ENCODE measurements around the gene SCMH1. TPM values are rescaled to one million over a fixed set of nuclear protein-coding genes. Genes with fewer than 3 reads are reported as not detected.

Gene SCMH1
- total and polyA plus RNA-seq, 2 donors = 14.8 to 17.8 TPM

DNA sequence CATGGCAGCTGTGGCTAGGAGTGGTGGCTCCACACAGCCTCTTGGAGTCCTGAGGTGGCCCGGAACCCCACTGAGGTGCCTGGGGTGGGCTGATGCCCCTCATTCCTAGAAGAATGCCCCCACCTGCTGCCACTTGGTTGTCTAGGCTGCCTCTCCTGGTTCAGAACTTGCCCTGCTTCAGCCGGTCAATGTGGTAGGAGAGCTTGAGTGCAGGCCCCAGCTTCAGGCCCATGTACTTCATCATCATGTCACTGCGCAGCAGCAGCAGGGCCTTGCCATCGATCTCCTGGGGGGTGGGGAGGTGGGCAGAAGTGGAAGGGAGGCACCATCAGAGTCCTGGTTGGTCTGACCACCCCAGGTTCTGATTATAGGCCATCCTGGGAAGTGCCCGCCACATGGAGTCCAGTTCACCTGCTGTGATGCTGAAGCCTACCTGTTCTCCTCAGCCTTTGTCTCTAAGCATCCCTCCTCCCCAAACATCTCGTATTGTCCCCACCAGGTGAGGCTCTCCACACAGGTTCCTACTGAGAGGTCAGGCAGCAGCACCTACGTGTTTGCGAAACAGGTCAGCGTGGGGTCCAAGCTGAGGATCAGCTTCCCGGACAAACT is 214.0 kb downstream of the SCMH1 start:
- H3K4me1 ChIP-seq (ENCODE audit: control insufficient read depth in 2 of 2, insufficient read depth in 2 of 2, low read length in 2 of 2) = no peaks in the 10 kb centered on the region
- whole genome bisulfite sequencing = 98% methylated on average over 10 of the region's 10 CpGs
- H3K36me3 ChIP-seq (ENCODE audit: control insufficient read depth in 2 of 2, insufficient read depth in 2 of 2, low read length in 1 of 2) = peaks cover 54 to 58% of the 10 kb centered on the region in 2 donors
- H3K27ac ChIP-seq (ENCODE audit: low read depth in 1 of 2, low read length in 1 of 2) = no peak overlapping the region
- H3K4me3 ChIP-seq (ENCODE audit: low read length in 2 of 2) = no peak overlapping the region
- DNase-seq (ENCODE audit: low read depth in 6 of 9, low spot score in 9 of 9) = no peak
- H3K9me3 ChIP-seq (ENCODE audit: control insufficient read depth in 2 of 2, insufficient read depth in 1 of 2, low read length in 1 of 2) = no peaks in the 10 kb centered on the region
- no peaks in the 10 kb centered on the region for H3K27me3 ChIP-seq (ENCODE audit: control insufficient read depth in 2 of 2, insufficient read depth in 1 of 2, low read length in 1 of 2)

DNA sequence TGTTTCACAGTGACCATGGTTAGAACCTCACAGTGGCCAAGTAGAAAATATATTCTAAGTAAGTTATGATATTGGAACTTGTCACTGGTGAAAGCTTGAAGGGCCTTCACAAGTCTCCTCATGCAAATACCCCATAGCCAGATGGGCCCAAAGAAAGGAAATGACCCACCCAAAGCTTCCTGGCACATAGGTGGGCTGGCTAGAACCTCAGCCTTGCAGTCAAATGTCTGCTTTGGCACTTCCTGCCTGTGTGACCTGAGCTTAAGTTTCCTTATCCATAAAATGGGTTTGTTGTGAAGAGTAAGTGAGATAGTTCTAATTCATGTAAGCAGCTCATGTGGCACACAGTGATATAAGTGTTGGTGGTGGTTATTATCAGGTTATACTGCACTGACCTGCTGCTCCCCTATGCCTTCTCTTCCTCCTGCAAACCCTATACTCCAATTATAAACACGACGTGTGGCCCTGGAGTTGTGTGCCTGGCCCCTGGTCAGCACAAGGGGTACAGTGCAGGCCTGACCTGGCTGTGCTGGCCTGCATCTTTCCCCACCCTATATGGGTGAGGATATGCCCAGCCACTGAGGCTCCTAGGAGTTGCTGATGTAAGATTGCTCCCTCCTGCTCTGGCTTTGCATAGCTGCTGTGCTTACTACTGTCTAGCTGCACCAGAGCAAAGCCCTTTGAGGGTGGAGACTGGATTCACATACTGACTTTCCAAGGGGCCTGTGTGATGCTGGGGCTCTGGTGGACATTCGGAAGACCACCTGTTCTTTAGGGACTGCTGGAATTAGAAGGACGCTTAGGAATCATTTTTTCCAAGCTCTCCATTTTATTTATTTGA is 215.9 kb downstream of the SCMH1 start:
- no peaks in the 10 kb centered on the region for H3K27me3 ChIP-seq (ENCODE audit: control insufficient read depth in 2 of 2, insufficient read depth in 1 of 2, low read length in 1 of 2)
- peaks cover 7 to 9% of the 10 kb centered on the region in 2 donors for H3K4me1 ChIP-seq (ENCODE audit: control insufficient read depth in 2 of 2, insufficient read depth in 2 of 2, low read length in 2 of 2)
- H3K4me3 ChIP-seq (ENCODE audit: low read length in 2 of 2) = no peak overlapping the region
- H3K27ac ChIP-seq (ENCODE audit: low read depth in 1 of 2, low read length in 1 of 2) = no peak overlapping the region
- DNase-seq (ENCODE audit: low read depth in 6 of 9, low spot score in 9 of 9) = no peak
- H3K9me3 ChIP-seq (ENCODE audit: control insufficient read depth in 2 of 2, insufficient read depth in 1 of 2, low read length in 1 of 2) = no peaks in the 10 kb centered on the region
- H3K36me3 ChIP-seq (ENCODE audit: control insufficient read depth in 2 of 2, insufficient read depth in 2 of 2, low read length in 1 of 2) = peaks cover 44 to 50% of the 10 kb centered on the region in 2 donors
- WGBS = 98% methylated on average over 4 of the region's 4 CpGs

- Histone ChIP-seq H3K4me1 (ENCODE audit: control insufficient read depth in 2 of 2, insufficient read depth in 2 of 2, low read length in 2 of 2) (peaks cover 7 to 11% of the 10 kb centered on the region in 2 donors), H3K27ac (ENCODE audit: low read depth in 1 of 2, low read length in 1 of 2) (no peak overlapping the region), H3K27me3 (ENCODE audit: control insufficient read depth in 2 of 2, insufficient read depth in 1 of 2, low read length in 1 of 2) (no peaks in the 10 kb centered on the region), H3K9me3 (ENCODE audit: control insufficient read depth in 2 of 2, insufficient read depth in 1 of 2, low read length in 1 of 2) (no peaks in the 10 kb centered on the region), H3K36me3 (ENCODE audit: control insufficient read depth in 2 of 2, insufficient read depth in 2 of 2, low read length in 1 of 2) (peaks cover 37 to 50% of the 10 kb centered on the region in 2 donors), H3K4me3 (ENCODE audit: low read length in 2 of 2) (no peak overlapping the region)
- DNase-seq (ENCODE audit: low read depth in 6 of 9, low spot score in 9 of 9) = no peak
- 97% methylated on average over 2 of the region's 2 CpGs for WGBS
These were observed 217.2 kb downstream of the SCMH1 start for GRCh38 chr1:41024953-41025352.

DNA sequence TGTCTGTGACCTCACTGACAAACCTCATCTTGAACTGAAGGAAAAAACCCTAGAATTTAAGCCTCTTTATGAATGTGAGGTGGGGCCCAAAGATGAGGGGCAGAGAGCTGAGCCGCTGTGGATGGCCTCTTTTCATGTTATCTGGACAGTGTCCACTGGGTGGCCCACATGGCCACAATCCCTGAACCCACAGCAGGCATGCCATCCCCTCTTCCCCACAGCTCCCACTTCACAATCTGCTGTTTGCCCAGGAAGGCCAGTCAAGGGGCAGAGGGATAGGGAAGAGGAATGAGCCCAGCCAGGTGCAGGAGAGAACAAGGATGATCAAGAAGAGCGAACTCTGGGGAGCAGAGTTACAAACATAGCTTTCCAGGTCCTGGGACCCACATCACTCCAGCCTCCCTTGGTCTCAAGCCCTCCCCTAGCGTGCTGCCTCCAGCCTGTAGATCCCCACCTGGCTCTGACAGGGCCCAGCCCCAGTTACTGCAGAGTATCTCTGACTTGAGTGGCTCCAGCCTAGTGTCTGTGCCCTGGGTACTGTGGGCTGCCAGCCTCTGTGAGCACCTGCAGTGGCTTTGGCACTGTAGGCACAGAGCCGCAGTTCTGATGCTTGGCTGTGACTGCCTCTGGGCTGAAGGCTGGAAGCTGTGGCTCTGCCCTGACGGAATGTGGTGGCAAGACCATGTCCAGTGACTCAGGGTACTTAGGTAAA is 218.7 kb downstream of the SCMH1 start:
- no peak overlapping the region for H3K4me3 ChIP-seq (ENCODE audit: low read length in 2 of 2)
- H3K27me3 ChIP-seq (ENCODE audit: control insufficient read depth in 2 of 2, insufficient read depth in 1 of 2, low read length in 1 of 2) = no peaks in the 10 kb centered on the region
- H3K4me1 ChIP-seq (ENCODE audit: control insufficient read depth in 2 of 2, insufficient read depth in 2 of 2, low read length in 2 of 2) = peaks cover 7 to 11% of the 10 kb centered on the region in 2 donors
- DNase-seq (ENCODE audit: low read depth in 6 of 9, low spot score in 9 of 9) = no peak
- H3K27ac ChIP-seq (ENCODE audit: low read depth in 1 of 2, low read length in 1 of 2) = no peak overlapping the region
- no peaks in the 10 kb centered on the region for H3K9me3 ChIP-seq (ENCODE audit: control insufficient read depth in 2 of 2, insufficient read depth in 1 of 2, low read length in 1 of 2)
- 95% methylated on average over 5 of the region's 5 CpGs for WGBS
- H3K36me3 ChIP-seq (ENCODE audit: control insufficient read depth in 2 of 2, insufficient read depth in 2 of 2, low read length in 1 of 2) = peaks cover 33 to 44% of the 10 kb centered on the region in 2 donors

GRCh38 chr1:41022424-41022823 is 219.7 kb downstream of the SCMH1 start:
- no peak for DNase-seq (ENCODE audit: low read depth in 6 of 9, low spot score in 9 of 9)
- WGBS = 98% methylated on average over 10 of the region's 10 CpGs
- H3K27me3 ChIP-seq (ENCODE audit: control insufficient read depth in 2 of 2, insufficient read depth in 1 of 2, low read length in 1 of 2) = no peaks in the 10 kb centered on the region

DNA sequence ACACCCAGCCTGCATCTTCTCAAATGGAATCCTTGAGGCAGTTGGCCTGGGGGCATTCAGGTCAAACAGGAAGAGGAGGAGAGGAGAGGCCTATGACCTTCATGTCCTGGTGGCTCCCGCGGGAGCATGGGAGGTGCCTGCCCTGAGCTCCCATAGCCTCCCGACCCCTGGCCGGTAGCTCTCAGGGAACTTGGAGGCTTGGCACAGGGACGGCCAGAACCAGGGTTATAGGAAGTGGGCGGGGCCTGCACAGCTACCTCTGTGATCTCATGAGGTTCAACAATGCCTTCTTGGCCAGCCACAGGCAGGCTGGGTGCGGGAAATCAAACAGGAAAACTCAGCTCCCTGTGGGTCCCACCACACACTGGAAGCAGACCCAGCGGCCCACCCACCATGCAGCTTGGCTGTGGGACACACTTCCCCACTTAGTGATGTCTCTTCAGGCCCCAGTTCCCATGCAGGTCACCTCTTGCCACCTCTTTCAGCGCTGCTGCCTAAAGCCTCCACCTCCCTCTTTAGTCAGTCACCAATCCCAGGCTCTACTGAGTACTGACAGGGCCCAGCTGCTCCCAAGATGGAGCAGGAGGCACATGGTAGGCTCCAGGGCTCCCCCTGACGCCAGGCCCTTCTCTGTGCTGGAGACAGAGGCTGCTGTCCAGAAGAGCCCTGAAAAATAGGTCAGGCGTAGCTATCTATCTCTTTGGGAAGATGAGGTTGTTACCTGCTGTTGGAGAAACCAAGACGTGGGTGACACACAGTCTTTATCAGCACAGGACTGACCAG is 220.4 kb downstream of the SCMH1 start, which contains the start of gene SLFNL1:
TSS of gene SLFNL1 (minus strand) at position 200 of the 783 bp plus-strand sequence. CDS start 1,065 bp downstream, outside the sequence.
- no peak for DNase-seq (ENCODE audit: low read depth in 6 of 9, low spot score in 9 of 9)
- H3K4me3 ChIP-seq (ENCODE audit: low read length in 2 of 2) = no peak within 1 kb of the TSS
- no peaks in the 10 kb centered on the region for H3K9me3 ChIP-seq (ENCODE audit: control insufficient read depth in 2 of 2, insufficient read depth in 1 of 2, low read length in 1 of 2)
- no peak within 1 kb of the TSS for H3K27ac ChIP-seq (ENCODE audit: low read depth in 1 of 2, low read length in 1 of 2)
- 68% methylated on average over 12 of the region's 12 CpGs for WGBS
- no peaks in the 10 kb centered on the region for H3K27me3 ChIP-seq (ENCODE audit: control insufficient read depth in 2 of 2, insufficient read depth in 1 of 2, low read length in 1 of 2)
- peaks cover 33 to 43% of the 10 kb centered on the region in 2 donors for H3K36me3 ChIP-seq (ENCODE audit: control insufficient read depth in 2 of 2, insufficient read depth in 2 of 2, low read length in 1 of 2)
- H3K4me1 ChIP-seq (ENCODE audit: control insufficient read depth in 2 of 2, insufficient read depth in 2 of 2, low read length in 2 of 2) = peaks cover 7 to 11% of the 10 kb centered on the region in 2 donors

More at GRCh38 chr1:41022424-41022823, 219.7 kb downstream of the SCMH1 start:
- Histone ChIP-seq H3K27ac (ENCODE audit: low read depth in 1 of 2, low read length in 1 of 2) (no peak overlapping the region), H3K36me3 (ENCODE audit: control insufficient read depth in 2 of 2, insufficient read depth in 2 of 2, low read length in 1 of 2) (peaks cover 34 to 41% of the 10 kb centered on the region in 2 donors), H3K4me1 (ENCODE audit: control insufficient read depth in 2 of 2, insufficient read depth in 2 of 2, low read length in 2 of 2) (peaks cover 7 to 11% of the 10 kb centered on the region in 2 donors), H3K9me3 (ENCODE audit: control insufficient read depth in 2 of 2, insufficient read depth in 1 of 2, low read length in 1 of 2) (no peaks in the 10 kb centered on the region), H3K4me3 (ENCODE audit: low read length in 2 of 2) (no peak overlapping the region)

DNA sequence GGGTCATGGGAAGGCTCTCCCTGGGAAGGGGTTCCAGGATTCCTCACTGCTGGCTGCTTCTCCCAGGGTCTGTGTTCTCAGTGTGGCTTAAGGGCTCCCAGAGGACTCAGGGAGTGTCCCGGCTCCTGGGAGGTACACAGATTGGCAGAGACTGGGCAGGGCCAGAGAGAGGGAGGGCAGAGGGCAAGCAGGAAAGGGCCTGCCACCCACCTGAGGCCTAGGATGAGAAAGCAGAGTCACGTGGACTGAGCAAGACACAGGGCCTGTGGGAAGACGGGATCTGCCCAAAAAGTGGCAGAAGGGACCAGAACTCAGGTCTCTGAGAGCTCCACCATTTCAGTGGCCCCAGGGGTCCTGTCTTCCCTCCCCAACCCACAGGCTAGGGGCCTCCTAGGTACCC is 221.5 kb downstream of the SCMH1 start:
- H3K36me3 ChIP-seq (ENCODE audit: control insufficient read depth in 2 of 2, insufficient read depth in 2 of 2, low read length in 1 of 2) = peaks cover 33 to 41% of the 10 kb centered on the region in 2 donors
- no peak overlapping the region for H3K4me3 ChIP-seq (ENCODE audit: low read length in 2 of 2)
- WGBS = 77% methylated on average over 3 of the region's 3 CpGs
- no peaks in the 10 kb centered on the region for H3K9me3 ChIP-seq (ENCODE audit: control insufficient read depth in 2 of 2, insufficient read depth in 1 of 2, low read length in 1 of 2)
- no peaks in the 10 kb centered on the region for H3K27me3 ChIP-seq (ENCODE audit: control insufficient read depth in 2 of 2, insufficient read depth in 1 of 2, low read length in 1 of 2)
- DNase-seq (ENCODE audit: low read depth in 6 of 9, low spot score in 9 of 9) = no peak
- no peak overlapping the region for H3K27ac ChIP-seq (ENCODE audit: low read depth in 1 of 2, low read length in 1 of 2)
- peaks cover 9 to 15% of the 10 kb centered on the region in 2 donors for H3K4me1 ChIP-seq (ENCODE audit: control insufficient read depth in 2 of 2, insufficient read depth in 2 of 2, low read length in 2 of 2)

DNA sequence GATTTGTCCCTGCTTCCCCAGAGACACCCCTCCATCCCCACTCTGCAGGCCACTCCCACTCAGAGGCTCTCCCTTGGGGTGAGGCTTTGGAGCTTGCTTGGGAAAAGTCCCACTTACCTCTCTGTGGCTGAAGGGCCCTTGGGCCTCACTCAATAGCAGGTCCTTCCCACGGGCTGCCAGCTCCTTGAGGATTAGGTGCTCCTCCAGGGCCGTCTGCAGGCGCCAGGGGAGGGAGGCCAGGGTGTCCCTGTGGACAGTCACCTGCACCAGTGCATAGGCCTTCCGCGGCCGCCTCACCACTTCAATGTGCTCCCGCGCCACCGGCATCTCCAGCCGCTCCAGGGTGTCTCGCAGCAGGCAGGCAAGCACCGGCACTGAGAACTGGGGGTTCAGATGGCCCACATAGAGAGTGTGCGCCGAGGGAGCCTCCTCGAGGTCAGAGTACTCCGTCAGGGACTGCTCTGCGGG is 222.0 kb downstream of the SCMH1 start:
- no peak overlapping the region for H3K27ac ChIP-seq (ENCODE audit: low read depth in 1 of 2, low read length in 1 of 2)
- H3K36me3 ChIP-seq (ENCODE audit: control insufficient read depth in 2 of 2, insufficient read depth in 2 of 2, low read length in 1 of 2) = peaks cover 35 to 38% of the 10 kb centered on the region in 2 donors
- no peaks in the 10 kb centered on the region for H3K9me3 ChIP-seq (ENCODE audit: control insufficient read depth in 2 of 2, insufficient read depth in 1 of 2, low read length in 1 of 2)
- DNase-seq (ENCODE audit: low read depth in 6 of 9, low spot score in 9 of 9) = no peak
- H3K4me1 ChIP-seq (ENCODE audit: control insufficient read depth in 2 of 2, insufficient read depth in 2 of 2, low read length in 2 of 2) = peaks cover 14 to 20% of the 10 kb centered on the region in 2 donors
- WGBS = 97% methylated on average over 17 of the region's 17 CpGs
- H3K27me3 ChIP-seq (ENCODE audit: control insufficient read depth in 2 of 2, insufficient read depth in 1 of 2, low read length in 1 of 2) = no peaks in the 10 kb centered on the region
- no peak overlapping the region for H3K4me3 ChIP-seq (ENCODE audit: low read length in 2 of 2)

Data from thymus (tissue), 11 donors.